GM19351 (cell line): ENCODE results near the gene PDK2.
A peak's percentile ranks its signal among the peaks of the same experiment; 100 is the strongest.

Experiments used
- ATAC-seq: cut with Tn5 transposase; IDR thresholded peaks from one replicate; pipeline ENCODE4 v1.9.1; 2021; ENCODE audit warnings: mild to moderate bottlenecking, moderate library complexity; ENCODE audit not compliant: unreplicated experiment

Gene PDK2

GRCh38 chr17:50076591-50077235, 18.4 kb upstream of the PDK2 start:
- no peak for ATAC-seq

- ATAC-seq: no peak
These were observed 16.7 kb upstream of the PDK2 start for GRCh38 chr17:50078430-50078829.

GRCh38 chr17:50079334-50080095, 15.6 kb upstream of the PDK2 start:
- no peak for ATAC-seq

- ATAC-seq: no peak
These were observed 15.1 kb upstream of the PDK2 start for GRCh38 chr17:50080096-50080480.

GRCh38 chr17:50080827-50081226, 14.3 kb upstream of the PDK2 start:
- ATAC-seq: no peak

- ATAC-seq: no peak
These were observed 13.4 kb upstream of the PDK2 start for GRCh38 chr17:50081757-50082156.

GRCh38 chr17:50087246-50087911, 7.8 kb upstream of the PDK2 start:
- peak; percentile 56 for ATAC-seq

GRCh38 chr17:50087912-50088405, 7.2 kb upstream of the PDK2 start:
- no peak for ATAC-seq

- no peak for ATAC-seq
These were observed 6.0 kb upstream of the PDK2 start for GRCh38 chr17:50088952-50089825.

- no peak for ATAC-seq
These were observed 5.1 kb upstream of the PDK2 start for GRCh38 chr17:50090071-50090470.

GRCh38 chr17:50090971-50091917, 3.9 kb upstream of the PDK2 start:
- no peak for ATAC-seq

GRCh38 chr17:50091918-50092285, 3.2 kb upstream of the PDK2 start:
- no peak for ATAC-seq

GRCh38 chr17:50093246-50093645, 1.9 kb upstream of the PDK2 start:
- ATAC-seq: no peak

- no peak for ATAC-seq
These were observed 1.3 kb upstream of the PDK2 start for GRCh38 chr17:50093807-50094206.

GRCh38 chr17:50094243-50094752, 853 bp upstream of the PDK2 start:
- no peak for ATAC-seq

GRCh38 chr17:50095626-50096037, 481 bp downstream of the PDK2 start:
- ATAC-seq: no peak

GRCh38 chr17:50096092-50096491, 941 bp downstream of the PDK2 start:
- ATAC-seq: no peak

- ATAC-seq: no peak
These were observed 1.6 kb downstream of the PDK2 start for GRCh38 chr17:50096758-50097157.

- ATAC-seq: no peak
These were observed 2.3 kb downstream of the PDK2 start for GRCh38 chr17:50097455-50097854.

GRCh38 chr17:50097926-50098325, 2.8 kb downstream of the PDK2 start:
- no peak for ATAC-seq
